ENCODE data around the gene UNC13C.

The UNC13C gene

DNA sequence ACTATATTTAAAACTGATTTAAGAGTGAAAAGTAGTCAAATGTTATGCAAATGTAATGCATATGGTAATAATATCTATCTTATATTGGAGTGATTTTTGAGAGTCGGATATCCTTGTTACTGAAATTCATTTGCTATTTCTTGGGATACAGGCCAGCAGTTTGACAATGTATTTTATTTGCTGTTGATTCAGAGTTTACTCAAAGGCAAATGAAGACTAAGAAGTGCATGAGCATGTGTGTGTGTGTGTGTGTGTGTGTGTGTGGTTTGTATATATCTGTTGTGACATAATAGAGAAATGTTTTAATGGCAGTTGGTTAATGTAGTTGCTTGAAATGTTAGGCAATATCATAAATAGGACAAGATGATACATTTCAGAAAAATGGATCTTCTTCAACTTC, 39.0 kb downstream of the UNC13C start (continued):
- TF ChIP-seq, protein P1, sequence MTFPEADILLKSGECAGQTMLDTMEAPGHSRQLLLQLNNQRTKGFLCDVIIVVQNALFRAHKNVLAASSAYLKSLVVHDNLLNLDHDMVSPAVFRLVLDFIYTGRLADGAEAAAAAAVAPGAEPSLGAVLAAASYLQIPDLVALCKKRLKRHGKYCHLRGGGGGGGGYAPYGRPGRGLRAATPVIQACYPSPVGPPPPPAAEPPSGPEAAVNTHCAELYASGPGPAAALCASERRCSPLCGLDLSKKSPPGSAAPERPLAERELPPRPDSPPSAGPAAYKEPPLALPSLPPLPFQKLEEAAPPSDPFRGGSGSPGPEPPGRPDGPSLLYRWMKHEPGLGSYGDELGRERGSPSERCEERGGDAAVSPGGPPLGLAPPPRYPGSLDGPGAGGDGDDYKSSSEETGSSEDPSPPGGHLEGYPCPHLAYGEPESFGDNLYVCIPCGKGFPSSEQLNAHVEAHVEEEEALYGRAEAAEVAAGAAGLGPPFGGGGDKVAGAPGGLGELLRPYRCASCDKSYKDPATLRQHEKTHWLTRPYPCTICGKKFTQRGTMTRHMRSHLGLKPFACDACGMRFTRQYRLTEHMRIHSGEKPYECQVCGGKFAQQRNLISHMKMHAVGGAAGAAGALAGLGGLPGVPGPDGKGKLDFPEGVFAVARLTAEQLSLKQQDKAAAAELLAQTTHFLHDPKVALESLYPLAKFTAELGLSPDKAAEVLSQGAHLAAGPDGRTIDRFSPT (tag by site-specific recombination; IDR thresholded peaks at IDR 0.05), result no peak
- TF ChIP-seq ZNF239 (tag by site-specific recombination; IDR thresholded peaks at IDR 0.05), result no peak

DNA sequence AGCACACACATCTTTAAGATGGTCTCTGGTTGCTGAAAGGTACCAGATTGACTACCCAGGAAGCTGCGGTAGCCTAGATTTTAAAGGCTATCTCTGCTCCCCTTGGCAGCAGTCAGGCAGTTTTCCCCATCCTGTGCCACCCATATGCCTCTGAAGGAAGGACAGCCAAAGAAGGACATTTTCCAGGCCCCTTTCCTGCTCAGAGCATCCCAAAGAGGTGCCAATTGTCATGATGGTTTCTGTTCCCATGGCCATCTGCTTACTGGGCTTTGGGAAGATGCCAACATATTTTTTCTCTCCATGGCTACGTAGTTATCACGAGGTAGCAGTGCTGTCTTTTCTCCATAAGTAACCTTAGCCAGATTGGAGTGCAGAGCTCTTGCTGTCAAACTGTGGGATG, 39.7 kb downstream of the UNC13C start:
- H3K9me3 ChIP-seq (ENCODE audit: control insufficient read depth, insufficient read depth, low read depth, low read length), result no peaks in the 10 kb centered on the region
- no peaks in the 10 kb centered on the region for H3K4me1 ChIP-seq (ENCODE audit: control insufficient read depth, insufficient read depth, low read length)
- H3K36me3 ChIP-seq (ENCODE audit: control insufficient read depth in 2 of 2, insufficient read depth in 1 of 2, low read length in 2 of 2), result no peaks in the 10 kb centered on the region
- ChIA-PET CTCF (interaction anchor here (0.7 kb wide), 1 partner anchor 346 kb away, joined by 3 read pairs; no protein-coding TSS in a partner anchor), POLR2A (no interaction called here)
- no peak overlapping the region for H3K27ac ChIP-seq (ENCODE audit: extremely low read depth, low read depth, low read length)
- H3K4me3 ChIP-seq (ENCODE audit: low read depth, low read length), result no peak overlapping the region
- no peak for TF ChIP-seq IKZF3 (tag by site-specific recombination; IDR thresholded peaks at IDR 0.05)
- TF ChIP-seq ZNF23 (tag by site-specific recombination; IDR thresholded peaks at IDR 0.05; ENCODE audit: borderline replicate concordance), result no peak
- no peak for TF ChIP-seq ZNF837 (tag by site-specific recombination; IDR thresholded peaks at IDR 0.05)
- no peak for TF ChIP-seq SP3 (tag by site-specific recombination; IDR thresholded peaks at IDR 0.05)
- TF ChIP-seq ZNF426 (tag by site-specific recombination; IDR thresholded peaks at IDR 0.05), result no peak
- TF ChIP-seq ZNF341 (tag by site-specific recombination; IDR thresholded peaks at IDR 0.05; ENCODE audit: low read depth), result no peak
- TF ChIP-seq ZNF211 (tag by site-specific recombination; IDR thresholded peaks at IDR 0.05; ENCODE audit: low read depth), result no peak
- TF ChIP-seq, protein P2, sequence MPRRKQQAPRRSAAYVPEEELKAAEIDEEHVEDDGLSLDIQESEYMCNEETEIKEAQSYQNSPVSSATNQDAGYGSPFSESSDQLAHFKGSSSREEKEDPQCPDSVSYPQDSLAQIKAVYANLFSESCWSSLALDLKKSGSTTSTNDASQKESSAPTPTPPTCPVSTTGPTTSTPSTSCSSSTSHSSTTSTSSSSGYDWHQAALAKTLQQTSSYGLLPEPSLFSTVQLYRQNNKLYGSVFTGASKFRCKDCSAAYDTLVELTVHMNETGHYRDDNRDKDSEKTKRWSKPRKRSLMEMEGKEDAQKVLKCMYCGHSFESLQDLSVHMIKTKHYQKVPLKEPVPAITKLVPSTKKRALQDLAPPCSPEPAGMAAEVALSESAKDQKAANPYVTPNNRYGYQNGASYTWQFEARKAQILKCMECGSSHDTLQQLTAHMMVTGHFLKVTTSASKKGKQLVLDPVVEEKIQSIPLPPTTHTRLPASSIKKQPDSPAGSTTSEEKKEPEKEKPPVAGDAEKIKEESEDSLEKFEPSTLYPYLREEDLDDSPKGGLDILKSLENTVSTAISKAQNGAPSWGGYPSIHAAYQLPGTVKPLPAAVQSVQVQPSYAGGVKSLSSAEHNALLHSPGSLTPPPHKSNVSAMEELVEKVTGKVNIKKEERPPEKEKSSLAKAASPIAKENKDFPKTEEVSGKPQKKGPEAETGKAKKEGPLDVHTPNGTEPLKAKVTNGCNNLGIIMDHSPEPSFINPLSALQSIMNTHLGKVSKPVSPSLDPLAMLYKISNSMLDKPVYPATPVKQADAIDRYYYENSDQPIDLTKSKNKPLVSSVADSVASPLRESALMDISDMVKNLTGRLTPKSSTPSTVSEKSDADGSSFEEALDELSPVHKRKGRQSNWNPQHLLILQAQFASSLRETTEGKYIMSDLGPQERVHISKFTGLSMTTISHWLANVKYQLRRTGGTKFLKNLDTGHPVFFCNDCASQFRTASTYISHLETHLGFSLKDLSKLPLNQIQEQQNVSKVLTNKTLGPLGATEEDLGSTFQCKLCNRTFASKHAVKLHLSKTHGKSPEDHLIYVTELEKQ (tag by site-specific recombination; IDR thresholded peaks at IDR 0.05; ENCODE audit: borderline replicate concordance), result no peak
- TF ChIP-seq, protein P3, sequence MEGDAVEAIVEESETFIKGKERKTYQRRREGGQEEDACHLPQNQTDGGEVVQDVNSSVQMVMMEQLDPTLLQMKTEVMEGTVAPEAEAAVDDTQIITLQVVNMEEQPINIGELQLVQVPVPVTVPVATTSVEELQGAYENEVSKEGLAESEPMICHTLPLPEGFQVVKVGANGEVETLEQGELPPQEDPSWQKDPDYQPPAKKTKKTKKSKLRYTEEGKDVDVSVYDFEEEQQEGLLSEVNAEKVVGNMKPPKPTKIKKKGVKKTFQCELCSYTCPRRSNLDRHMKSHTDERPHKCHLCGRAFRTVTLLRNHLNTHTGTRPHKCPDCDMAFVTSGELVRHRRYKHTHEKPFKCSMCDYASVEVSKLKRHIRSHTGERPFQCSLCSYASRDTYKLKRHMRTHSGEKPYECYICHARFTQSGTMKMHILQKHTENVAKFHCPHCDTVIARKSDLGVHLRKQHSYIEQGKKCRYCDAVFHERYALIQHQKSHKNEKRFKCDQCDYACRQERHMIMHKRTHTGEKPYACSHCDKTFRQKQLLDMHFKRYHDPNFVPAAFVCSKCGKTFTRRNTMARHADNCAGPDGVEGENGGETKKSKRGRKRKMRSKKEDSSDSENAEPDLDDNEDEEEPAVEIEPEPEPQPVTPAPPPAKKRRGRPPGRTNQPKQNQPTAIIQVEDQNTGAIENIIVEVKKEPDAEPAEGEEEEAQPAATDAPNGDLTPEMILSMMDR (tag by site-specific recombination; IDR thresholded peaks at IDR 0.05), result no peak
- no peak for TF ChIP-seq ZFHX2 (tag by site-specific recombination; conservative IDR thresholded peaks at IDR 0.05)
- TF ChIP-seq, protein P4, sequence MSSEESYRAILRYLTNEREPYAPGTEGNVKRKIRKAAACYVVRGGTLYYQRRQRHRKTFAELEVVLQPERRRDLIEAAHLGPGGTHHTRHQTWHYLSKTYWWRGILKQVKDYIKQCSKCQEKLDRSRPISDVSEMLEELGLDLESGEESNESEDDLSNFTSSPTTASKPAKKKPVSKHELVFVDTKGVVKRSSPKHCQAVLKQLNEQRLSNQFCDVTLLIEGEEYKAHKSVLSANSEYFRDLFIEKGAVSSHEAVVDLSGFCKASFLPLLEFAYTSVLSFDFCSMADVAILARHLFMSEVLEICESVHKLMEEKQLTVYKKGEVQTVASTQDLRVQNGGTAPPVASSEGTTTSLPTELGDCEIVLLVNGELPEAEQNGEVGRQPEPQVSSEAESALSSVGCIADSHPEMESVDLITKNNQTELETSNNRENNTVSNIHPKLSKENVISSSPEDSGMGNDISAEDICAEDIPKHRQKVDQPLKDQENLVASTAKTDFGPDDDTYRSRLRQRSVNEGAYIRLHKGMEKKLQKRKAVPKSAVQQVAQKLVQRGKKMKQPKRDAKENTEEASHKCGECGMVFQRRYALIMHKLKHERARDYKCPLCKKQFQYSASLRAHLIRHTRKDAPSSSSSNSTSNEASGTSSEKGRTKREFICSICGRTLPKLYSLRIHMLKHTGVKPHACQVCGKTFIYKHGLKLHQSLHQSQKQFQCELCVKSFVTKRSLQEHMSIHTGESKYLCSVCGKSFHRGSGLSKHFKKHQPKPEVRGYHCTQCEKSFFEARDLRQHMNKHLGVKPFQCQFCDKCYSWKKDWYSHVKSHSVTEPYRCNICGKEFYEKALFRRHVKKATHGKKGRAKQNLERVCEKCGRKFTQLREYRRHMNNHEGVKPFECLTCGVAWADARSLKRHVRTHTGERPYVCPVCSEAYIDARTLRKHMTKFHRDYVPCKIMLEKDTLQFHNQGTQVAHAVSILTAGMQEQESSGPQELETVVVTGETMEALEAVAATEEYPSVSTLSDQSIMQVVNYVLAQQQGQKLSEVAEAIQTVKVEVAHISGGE (tag by site-specific recombination; conservative IDR thresholded peaks at IDR 0.05; ENCODE audit: low read depth), result no peak
- TF ChIP-seq ZNF830 (tag by site-specific recombination; IDR thresholded peaks at IDR 0.05; ENCODE audit: low read depth), result no peak
- TF ChIP-seq GLIS2 (tag by site-specific recombination; IDR thresholded peaks at IDR 0.05), result no peak
- TF ChIP-seq ZNF529 (tag by site-specific recombination; IDR thresholded peaks at IDR 0.05; ENCODE audit: insufficient replicate concordance), result no peak
- TF ChIP-seq EGR2 (tag by site-specific recombination; IDR thresholded peaks at IDR 0.05; ENCODE audit: low read depth), result no peak
- TF ChIP-seq, protein P5, sequence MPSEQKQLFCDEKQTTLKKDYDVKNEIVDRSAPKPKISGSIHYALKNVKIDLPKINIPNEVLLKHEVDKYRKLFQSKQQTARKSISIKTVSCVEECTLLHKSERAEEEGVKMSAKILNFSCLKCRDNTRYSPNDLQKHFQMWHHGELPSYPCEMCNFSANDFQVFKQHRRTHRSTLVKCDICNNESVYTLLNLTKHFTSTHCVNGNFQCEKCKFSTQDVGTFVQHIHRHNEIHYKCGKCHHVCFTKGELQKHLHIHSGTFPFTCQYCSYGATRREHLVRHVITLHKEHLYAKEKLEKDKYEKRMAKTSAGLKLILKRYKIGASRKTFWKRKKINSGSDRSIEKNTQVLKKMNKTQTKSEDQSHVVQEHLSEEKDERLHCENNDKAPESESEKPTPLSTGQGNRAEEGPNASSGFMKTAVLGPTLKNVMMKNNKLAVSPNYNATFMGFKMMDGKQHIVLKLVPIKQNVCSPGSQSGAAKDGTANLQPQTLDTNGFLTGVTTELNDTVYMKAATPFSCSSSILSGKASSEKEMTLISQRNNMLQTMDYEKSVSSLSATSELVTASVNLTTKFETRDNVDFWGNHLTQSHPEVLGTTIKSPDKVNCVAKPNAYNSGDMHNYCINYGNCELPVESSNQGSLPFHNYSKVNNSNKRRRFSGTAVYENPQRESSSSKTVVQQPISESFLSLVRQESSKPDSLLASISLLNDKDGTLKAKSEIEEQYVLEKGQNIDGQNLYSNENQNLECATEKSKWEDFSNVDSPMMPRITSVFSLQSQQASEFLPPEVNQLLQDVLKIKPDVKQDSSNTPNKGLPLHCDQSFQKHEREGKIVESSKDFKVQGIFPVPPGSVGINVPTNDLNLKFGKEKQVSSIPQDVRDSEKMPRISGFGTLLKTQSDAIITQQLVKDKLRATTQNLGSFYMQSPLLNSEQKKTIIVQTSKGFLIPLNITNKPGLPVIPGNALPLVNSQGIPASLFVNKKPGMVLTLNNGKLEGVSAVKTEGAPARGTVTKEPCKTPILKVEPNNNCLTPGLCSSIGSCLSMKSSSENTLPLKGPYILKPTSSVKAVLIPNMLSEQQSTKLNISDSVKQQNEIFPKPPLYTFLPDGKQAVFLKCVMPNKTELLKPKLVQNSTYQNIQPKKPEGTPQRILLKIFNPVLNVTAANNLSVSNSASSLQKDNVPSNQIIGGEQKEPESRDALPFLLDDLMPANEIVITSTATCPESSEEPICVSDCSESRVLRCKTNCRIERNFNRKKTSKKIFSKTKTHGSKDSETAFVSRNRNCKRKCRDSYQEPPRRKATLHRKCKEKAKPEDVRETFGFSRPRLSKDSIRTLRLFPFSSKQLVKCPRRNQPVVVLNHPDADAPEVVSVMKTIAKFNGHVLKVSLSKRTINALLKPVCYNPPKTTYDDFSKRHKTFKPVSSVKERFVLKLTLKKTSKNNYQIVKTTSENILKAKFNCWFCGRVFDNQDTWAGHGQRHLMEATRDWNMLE (tag by site-specific recombination; conservative IDR thresholded peaks at IDR 0.05; ENCODE audit: low read depth), result no peak
- TF ChIP-seq ZNF214 (tag by site-specific recombination; IDR thresholded peaks at IDR 0.05; ENCODE audit: borderline replicate concordance), result no peak

Data from HEK293 (cell line).